GM18505 (cell line): ENCODE data around the gene LMAN2.
A peak's percentile ranks its signal among the peaks of the same experiment; 100 is the strongest.

Experiments used
- ATAC-seq: cut with Tn5 transposase; IDR thresholded peaks from one replicate; pipeline ENCODE4 v1.9.1; 2021; ENCODE audit not compliant: unreplicated experiment
- POLR2A ChIP-seq: IDR thresholded peaks from 4 replicates; pipeline ENCODE4 v1.6.1; 2011; ENCODE audit warnings: borderline replicate concordance; ENCODE audit not compliant: insufficient read depth, insufficient read length; ENCODE audit errors: extremely low read depth

Gene LMAN2

DNA sequence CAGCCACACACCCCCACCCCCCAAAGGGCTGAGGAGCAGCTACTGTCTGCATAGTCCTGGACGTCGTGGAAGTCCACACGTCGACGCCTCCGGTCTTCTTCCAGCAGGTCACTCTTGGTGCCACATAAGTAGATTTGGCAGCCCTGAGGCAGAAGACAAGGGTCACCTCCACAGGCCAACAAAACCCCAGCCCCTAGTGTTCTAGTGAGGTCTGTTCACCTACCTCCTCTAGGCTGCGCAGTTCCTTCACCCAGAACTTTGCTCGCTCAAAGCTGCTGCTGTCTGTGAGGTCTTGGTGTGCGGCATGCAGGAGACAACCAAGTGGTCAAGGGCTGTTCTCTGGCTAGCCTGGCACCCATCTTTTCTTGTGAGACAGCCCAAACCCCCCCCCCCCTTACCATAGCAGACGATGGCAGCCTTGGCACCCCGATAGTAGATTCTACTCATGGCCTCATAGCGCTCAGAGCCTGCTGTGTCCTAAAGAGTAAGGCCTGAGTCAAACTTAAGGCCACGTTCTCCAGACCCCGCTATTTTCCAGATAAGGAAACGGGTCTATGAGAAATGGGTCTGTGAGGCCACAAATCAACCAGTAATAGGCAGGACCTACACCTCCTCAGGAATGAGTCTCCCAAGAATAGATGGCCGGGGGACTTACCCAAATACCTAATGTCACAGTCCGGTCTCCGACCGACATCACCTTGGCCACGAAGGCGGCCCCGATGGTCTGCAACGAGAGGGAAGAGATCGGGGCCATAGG lies 48.9 kb downstream of the LMAN2 start:
- no peak for ATAC-seq
- no peak for TF ChIP-seq POLR2A

DNA sequence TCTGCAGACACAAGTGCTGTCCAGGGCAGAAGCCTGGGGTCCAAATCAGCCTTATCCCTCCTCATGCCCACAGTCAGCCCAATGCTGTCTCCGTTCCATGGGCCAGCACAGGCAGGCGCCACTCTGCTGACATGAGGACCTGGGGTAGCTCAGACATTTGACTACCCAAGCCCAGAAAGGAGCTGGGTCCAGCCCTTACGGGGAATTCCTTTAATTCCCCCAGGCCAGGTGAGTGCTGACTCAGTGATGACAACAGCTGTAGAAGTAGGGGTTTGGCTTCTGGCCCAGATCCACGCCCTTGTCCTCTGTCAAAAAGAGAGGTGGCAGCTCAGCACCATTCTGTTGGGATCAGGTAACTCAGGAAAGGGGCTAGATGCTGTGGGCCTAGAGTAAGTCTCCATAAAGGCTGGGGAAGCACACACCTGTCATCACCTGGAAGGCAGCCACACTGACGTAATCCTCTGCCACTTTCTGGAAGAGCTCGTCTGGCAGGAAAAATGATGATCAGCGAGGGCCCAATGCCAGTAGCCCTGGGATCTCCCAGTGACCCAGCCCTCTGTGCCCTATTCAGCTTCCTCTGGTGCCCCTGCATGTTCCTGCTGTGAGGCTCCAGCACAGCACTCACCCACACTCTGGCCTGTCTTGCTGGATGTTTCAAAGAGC lies 49.8 kb downstream of the LMAN2 start:
- no peak for ATAC-seq
- no peak for TF ChIP-seq POLR2A

DNA sequence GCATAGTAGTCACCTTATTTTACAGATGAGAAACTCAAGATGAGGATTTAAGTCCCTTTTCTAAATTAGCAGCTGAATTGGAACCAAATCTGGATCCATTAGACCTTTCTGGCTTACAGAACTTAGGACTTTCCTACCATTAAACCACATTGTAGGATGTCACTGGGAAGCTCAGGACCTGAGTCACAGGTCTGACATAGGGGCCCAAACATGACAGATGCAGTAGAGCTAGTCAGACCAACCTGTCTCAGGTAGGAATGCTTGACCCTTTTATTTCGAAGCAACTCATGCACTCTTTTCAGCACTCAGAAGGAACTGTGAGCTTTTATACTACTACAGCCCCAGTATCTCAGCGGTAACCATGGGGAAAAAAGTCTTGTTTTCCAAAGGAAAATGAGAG lies 50.5 kb downstream of the LMAN2 start:
- no peak for TF ChIP-seq POLR2A
- ATAC-seq = no peak

- TF ChIP-seq POLR2A = no peak
- ATAC-seq = no peak
These were observed 51.1 kb downstream of the LMAN2 start for GRCh38 chr5:177300236-177300880.

- TF ChIP-seq POLR2A = no peak
- no peak for ATAC-seq
These were observed 51.8 kb downstream of the LMAN2 start for GRCh38 chr5:177299697-177300096.

DNA sequence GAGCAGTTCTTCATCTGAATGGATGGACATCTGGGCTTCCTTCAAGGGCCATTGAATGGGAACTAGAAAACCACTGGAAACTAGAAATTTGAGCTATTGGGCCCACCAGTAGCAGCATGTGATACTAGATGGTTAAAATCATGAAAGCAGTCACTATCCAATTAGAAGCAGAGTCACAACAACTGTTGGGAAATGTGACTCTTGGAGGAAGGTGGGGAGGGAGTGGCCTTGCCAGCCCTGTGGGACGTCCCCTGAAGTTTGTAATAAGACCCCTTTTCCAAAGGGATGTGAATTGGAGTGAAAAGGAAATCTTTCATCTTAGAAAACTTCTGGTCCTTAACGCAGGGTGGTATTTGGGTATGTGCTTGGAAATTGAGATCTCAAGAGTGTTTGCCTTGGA lies 53.5 kb downstream of the LMAN2 start:
- TF ChIP-seq POLR2A = no peak
- ATAC-seq = no peak

DNA sequence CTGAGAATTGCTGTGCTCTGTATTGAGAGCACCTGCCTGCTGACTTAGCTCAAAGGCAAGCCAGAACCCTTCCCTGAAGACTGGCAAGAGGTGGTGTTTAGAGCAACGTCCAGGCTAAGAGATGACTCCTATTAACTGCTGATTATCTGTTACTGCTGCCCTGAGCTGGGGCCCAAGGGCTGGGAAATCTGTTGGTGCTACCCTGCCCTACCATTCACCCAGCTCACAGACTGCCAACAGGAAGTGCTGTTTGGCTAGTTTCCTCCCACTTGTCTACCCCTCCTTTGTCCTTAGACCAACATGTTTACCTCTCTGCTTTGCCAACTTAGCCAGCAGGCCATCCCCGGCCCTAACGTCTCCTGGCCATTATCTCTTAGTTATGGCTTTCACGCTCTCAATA lies 54.9 kb downstream of the LMAN2 start:
- ATAC-seq = no peak
- no peak for TF ChIP-seq POLR2A

DNA sequence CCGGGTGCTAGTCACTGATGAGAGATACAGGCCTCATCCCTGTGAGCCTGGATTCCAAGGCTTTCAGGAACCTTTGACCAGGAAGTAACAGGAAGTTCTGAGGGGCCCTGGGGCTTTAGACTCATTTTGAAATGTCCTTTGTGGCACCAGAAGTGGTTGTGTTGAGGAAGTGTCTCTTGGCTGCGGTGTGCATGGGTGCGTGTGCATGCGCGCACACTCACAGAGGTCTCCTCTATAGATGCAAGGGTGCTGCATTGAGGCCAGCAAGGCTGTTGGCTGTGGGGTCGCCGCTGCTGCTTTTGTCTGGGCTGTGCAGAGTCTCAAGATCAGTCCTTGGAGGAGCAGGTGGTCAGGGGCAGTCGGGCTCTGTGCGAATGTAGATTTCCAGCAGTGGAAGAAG lies 55.5 kb downstream of the LMAN2 start:
- peak; percentile 11 for TF ChIP-seq POLR2A
- no peak for ATAC-seq

GRCh38 chr5:177294632-177295031 lies 56.8 kb downstream of the LMAN2 start:
- no peak for TF ChIP-seq POLR2A
- no peak for ATAC-seq

DNA sequence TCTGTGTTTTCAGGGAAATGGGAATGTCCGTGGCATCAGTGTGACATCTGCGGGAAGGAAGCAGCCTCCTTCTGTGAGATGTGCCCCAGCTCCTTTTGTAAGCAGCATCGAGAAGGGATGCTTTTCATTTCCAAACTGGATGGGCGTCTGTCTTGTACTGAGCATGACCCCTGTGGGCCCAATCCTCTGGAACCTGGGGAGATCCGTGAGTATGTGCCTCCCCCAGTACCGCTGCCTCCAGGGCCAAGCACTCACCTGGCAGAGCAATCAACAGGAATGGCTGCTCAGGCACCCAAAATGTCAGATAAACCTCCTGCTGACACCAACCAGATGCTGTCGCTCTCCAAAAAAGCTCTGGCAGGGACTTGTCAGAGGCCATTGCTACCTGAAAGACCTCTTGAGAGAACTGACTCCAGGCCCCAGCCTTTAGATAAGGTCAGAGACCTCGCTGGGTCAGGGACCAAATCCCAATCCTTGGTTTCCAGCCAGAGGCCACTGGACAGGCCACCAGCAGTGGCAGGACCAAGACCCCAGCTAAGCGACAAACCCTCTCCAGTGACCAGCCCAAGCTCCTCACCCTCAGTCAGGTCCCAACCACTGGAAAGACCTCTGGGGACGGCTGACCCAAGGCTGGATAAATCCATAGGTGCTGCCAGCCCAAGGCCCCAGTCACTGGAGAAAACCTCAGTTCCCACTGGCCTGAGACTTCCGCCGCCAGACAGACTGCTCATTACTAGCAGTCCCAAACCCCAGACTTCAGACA lies 57.5 kb downstream of the LMAN2 start:
- TF ChIP-seq POLR2A = no peak
- no peak for ATAC-seq

GRCh38 chr5:177291735-177292134 lies 59.7 kb downstream of the LMAN2 start:
- ATAC-seq = no peak
- TF ChIP-seq POLR2A = no peak

GRCh38 chr5:177290816-177291596 lies 60.5 kb downstream of the LMAN2 start:
- no peak for TF ChIP-seq POLR2A
- ATAC-seq = no peak
